ENCODE data around the gene HOXC4.
A peak's percentile ranks its signal among the peaks of the same experiment; 100 is the strongest.

Gene HOXC4

GRCh38 chr12:54016051-54016450, 37.6 kb upstream of the HOXC4 start:
- no peak for DNase-seq (ENCODE audit: low spot score)

- DNase-seq (ENCODE audit: low spot score): no peak
Observed at GRCh38 chr12:54016478-54016964, 37.1 kb upstream of the HOXC4 start.

DNA sequence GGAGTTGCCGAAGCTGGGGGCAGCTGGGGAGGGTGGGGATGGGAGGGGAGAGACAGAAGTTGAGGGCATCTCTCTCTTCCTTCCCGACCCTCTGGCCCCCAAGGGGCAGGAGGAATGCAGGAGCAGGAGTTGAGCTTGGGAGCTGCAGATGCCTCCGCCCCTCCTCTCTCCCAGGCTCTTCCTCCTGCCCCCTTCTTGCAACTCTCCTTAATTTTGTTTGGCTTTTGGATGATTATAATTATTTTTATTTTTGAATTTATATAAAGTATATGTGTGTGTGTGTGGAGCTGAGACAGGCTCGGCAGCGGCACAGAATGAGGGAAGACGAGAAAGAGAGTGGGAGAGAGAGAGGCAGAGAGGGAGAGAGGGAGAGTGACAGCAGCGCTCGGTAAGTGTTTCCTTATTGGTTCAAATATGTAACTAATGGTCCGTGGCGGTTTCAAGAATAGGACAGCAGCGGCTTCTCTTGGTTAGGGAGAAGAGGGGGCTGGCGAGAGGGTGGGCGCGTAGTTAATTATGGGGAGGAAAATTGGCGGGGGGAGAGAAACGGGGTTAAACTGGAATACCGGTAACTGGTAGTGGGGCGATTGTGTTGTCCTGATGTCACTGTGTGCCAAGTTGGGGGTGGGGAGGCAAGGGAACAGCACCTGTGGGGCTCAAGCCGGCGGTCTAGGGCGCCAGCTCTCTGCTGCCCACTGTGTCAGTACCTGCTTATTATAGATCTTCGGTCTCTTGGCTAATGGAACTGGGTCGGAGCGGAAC, 36.4 kb upstream of the HOXC4 start:
- no peak for DNase-seq (ENCODE audit: low spot score)

DNA sequence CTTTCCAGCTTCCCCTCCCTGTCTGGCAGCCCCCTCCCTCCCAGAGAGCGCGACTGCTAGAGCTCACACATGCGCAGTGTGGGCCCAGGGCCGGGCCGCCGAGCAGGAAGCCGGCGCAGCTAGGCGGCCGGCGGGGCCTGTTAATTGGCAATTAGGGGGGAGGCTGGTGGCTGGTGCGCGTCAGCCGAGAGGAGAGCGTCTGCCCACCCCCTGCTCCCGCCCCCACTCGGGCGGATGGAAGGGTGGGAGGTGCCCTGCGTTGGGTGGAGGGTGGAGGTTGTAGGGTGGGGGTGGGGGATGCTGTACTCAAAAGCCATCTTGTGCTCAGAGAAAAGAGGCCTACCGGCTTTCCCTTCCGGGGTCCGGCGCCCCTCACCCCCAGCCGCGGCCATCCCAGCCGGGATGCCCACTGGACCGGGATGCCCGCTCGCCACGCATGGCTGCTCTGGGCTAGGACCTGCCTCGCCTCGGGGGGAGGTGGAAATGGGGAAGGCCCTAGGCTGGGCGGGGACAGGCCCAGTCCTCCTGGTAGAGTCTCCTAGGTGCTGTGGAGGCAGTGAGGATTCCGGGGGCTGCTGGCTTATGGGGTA, 35.7 kb upstream of the HOXC4 start:
- DNase-seq (ENCODE audit: low spot score): peak; percentile 27

GRCh38 chr12:54018468-54018984, 35.1 kb upstream of the HOXC4 start:
- no peak for DNase-seq (ENCODE audit: low spot score)

DNA sequence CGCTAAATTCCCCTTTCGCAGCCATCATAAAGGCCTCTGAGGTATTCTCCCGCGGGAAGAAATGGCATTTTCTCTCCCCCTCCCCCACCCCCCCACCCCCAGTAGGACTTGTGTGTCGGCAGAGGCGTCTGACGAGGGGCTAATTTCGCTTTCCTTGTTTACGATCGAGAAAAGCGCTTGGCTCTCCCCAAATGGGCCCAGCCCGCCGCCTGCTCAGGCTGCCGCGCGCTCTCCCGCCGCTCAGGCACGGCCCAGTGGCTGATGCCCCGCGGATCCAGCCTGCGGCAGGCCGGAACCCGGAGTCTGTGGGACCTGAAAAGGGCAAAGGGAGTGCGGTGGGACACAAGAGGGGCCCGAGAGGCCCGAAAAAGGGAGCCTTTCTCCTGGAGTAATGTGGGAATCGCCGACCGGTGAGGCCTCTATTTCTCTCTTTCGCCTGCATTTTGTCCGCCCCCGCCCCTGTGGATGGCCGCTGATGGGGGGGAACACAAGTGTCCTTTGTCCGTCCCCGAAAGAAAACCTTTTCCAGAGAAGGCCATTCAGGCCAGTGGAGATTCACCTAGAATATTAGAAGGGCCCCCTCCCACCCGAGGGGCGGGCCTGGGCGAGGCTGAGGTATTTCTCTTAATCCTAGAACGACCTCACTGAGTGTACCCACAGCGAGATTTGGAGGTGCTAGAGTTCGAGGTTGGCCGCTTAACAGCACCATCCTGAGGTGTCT, 34.4 kb upstream of the HOXC4 start:
- no peak for DNase-seq (ENCODE audit: low spot score)

DNA sequence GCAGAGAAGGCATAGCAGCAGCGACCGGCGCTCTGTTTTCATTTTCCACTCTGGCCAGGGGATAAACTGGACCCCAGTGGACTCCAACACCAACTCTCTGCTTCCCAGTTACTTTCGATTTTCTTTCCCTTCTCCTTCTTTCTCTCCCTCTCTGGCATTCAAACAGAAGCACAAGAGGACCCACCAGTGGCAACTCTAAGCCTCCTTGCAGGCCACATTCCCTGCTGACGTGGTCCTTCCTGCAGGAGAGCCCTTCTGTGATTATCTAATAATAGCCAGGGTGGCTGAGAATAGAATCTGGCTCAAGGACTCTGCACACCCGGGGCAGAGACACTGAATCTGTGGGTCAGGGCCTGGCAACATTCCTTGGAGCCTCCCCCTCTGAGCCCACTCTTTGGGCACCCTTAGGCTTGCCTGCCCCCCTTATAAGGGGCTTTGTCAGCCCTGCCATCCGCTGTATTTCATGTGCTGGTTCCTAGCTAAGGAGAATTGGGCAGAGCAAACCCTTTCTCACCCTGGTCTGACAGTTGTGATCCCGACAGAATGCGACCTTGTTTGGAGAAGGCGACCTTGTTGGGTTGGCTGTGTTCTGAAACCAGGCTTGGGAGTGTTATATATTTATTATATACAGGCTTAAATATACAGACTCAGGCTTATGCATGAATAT, 33.6 kb upstream of the HOXC4 start:
- no peak for DNase-seq (ENCODE audit: low spot score)

GRCh38 chr12:54020591-54021405, 32.8 kb upstream of the HOXC4 start:
- DNase-seq (ENCODE audit: low spot score): no peak

- no peak for DNase-seq (ENCODE audit: low spot score)
Observed at GRCh38 chr12:54021432-54022013, 32.1 kb upstream of the HOXC4 start.

DNA sequence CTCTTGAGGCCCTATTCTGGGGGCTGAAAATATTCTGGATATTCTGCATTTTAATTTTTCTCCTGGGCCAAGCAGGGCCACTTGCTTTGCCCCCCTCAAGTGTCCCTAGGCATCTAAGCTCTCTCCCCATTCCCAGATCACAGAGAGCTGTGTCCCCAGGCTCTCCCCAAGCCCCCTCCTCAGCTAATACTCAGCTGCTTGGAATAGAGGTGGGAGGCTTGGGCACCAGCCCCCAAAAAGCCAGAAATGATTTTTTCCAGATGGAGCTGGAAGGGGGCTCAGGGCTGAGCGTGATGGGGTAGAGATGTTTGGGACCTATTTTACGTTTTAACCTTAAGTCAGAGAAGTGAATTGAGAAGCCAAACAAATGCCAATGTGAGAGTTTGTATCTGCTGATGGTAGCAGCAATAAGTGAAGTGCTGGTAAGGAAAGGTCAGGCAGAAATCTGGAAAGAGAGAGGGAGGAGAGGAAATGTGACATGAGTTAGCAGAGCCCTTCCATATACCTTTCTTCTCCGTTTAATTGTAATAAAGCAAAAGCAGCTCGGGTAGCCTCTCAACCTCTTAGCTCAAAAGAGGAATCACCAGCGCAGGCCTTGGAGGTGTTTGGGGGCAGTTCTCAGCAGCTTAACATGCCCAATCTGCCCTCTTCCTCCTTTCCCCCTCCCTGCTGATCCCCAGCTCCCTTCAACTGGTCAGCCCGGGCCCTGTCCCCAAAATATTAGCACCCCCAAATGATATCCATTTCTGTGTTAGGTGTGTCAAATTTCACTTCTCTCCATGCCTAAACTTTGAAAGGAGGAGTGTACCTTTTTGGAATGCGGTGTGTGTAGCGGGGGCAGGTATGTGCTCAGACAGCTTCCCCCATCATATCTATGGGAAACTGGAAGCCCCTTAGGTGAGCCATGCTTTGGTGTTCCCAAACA, 30.4 kb upstream of the HOXC4 start:
- DNase-seq (ENCODE audit: low spot score): no peak

DNA sequence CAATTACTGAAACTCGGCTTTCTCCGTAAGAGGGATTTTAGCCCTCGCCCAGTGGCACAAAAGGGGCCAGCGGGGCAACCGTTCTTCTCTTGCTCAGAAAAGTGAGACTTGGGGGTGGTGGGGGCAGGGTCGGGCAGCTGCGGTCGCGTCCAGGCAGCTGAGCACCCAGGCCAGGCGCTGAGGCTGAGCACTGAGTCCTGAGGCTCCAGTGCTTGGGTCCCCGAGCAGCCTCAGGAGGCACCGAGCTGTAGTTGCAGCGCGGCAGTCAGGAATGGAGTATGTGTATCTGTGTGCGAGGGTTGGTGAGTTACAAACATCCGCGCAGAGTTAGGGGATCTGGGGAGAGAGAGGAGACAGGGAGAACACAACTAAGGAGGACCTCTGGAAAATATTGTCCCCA, 29.5 kb upstream of the HOXC4 start:
- no peak for DNase-seq (ENCODE audit: low spot score)

DNA sequence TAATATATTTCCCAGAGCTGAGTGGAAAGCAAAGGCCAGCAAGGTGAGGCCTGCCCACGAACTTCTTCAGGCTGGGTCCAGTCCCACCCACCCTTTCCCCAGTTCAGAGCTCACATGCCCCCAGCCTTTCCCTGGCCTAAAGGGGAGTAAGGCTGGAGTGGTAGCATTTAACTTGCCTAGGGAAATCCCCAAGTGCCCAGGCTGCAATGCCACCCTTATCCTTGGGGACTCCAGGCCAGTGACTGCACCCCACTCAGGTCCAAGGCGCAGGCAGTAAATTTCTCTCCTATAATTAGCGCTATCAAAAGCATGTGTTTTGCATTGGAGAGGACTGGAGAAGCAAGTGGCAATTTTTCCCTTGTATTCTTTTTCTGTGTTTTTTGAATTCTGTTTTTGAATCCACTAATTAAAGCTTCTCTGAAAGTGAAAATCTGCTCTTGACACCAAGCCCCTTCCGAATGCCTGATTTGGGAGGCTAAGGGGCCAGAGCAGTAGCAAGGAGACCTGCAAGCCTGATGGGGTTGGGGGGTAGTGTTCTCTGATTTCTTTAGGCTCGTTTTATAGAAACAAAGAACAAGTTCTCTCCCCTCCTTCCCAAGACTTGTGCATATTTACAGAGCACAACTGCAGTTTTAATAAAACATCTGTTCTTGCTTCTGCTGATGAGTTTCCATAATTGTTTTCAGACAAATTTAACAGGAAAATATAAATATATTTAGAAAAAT, 28.9 kb upstream of the HOXC4 start:
- DNase-seq (ENCODE audit: low spot score): no peak

DNA sequence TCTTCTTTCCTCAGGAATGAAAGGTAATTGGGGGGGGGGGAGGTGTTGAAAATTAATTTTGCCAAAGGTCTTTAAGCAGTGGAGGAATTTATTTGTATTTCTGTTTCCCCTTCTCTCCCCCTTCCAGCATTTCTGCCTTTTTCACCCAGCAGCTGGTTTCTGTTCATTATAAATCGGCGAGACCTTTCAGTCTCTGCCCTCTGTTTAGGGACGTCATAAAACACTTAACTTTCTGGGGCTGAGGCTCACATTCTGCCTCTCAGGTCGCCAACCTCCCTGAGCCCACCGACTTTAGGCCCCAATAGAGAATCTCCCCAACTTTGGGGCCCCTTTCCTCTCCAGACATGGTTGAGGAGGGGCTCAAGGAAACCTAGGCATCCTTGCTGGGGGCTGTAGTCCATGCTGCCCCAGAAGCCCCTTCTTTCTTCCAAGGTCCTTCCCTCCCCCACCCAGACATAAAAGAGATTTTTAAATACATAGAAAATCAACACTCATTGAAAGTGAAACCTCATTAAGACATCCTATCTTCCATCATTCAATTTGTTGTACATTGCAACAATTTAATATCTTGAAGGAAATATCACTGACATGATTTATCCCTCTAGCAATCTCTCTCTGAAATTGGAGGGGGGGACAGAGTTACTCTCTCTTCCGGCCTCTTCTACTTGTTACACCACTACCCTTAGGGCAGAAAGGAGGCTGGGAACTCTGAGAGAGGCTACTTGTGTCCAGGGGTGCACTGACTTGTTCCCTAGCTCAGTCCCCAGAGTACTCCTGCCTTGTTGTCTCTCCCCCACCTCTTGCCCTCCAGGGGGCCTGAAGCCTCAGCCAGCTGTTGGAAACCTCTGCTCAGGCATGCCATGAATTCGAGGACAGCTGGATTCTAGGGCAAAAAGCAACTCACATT, 27.9 kb upstream of the HOXC4 start:
- no peak for DNase-seq (ENCODE audit: low spot score)

- DNase-seq (ENCODE audit: low spot score): no peak
Observed at GRCh38 chr12:54026640-54027441, 26.8 kb upstream of the HOXC4 start.

DNA sequence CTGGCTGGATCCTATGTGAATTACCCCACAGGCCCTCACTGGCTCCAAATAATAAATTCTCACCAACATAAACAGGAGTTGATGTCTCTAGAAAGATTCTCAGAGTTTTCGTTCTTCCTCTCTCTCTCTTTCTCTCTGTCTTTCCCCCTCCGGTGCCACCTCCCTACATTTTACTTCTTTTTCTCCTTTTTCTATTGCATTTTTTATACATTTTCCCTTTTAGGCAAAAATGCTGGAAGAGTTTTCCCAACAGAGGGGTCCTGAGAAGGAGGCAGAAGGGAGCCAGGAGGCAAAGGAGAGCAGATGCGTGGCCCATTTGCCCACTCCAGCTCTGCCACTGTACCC, 26.2 kb upstream of the HOXC4 start:
- DNase-seq (ENCODE audit: low spot score): no peak

DNA sequence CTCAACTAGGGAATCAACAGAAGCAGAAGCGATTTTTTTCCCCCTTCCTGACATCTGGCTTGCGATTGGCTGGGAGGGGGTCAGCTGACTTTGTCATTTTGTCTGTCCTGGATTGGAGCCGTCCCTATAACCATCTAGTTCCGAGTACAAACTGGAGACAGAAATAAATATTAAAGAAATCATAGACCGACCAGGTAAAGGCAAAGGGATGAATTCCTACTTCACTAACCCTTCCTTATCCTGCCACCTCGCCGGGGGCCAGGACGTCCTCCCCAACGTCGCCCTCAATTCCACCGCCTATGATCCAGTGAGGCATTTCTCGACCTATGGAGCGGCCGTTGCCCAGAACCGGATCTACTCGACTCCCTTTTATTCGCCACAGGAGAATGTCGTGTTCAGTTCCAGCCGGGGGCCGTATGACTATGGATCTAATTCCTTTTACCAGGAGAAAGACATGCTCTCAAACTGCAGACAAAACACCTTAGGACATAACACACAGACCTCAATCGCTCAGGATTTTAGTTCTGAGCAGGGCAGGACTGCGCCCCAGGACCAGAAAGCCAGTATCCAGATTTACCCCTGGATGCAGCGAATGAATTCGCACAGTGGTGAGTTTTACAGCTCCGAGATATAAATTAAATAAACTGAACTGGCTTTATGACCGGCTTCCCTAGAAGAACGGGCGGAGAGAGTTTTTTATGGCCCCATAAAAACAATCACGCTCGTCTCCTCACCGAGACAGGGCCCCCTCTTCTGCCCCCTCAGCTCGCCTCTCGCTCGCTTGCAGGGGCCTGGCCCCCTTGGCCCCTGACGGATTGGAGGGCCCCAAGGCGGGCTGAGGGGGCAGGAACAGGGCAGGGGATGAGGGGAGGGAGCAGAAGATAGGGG, 25.1 kb upstream of the HOXC4 start, which contains the start of gene HOXC6:
Gene HOXC6, plus strand, starts transcription at position 127 of the 888 bp plus-strand sequence. Its CDS starts 82 bp downstream, at position 209.
- no peak for DNase-seq (ENCODE audit: low spot score)

Measured in putamen (tissue), 1 donor.